Measurements from ENCODE around the gene STMN3.

DNA sequence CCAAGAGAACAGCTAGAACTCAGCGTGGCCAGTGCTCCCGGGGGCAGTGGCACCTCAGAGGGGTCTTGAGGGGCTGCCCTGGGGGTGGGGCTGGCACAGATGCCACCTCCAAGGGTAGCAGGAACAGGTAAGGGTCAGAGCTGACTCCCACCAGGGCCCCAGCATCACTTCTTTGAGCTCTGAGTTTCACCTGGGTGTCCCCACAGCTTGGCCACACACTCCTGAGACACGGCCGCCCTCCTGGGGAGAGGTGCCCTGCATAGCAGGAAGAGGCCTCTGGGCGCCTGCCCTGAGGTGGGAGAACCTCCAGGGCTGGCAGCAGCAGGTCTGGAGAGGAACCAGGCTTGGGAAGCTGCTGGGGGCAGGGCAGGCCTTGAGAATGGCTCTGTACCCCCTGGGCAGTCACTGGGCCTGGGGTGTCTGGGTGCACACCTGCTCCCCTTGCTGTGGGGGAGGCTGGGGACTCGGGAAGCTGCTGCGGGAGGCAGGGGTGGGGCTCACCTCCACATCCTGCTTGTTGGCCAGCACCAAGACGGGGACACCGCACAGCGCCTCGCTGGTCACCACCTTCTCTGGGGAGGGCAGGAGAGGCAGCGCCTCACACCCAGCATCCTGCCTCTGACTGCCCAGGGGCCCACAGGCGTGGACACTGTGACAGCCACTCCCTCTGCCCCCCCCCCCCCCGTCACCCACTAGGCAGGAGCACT, 48.3 kb upstream of the STMN3 start:
- TF ChIP-seq ZNF274 (IDR thresholded peaks at IDR 0.05; ENCODE audit: low read depth, low read length) (no peak), YY1 (IDR thresholded peaks at IDR 0.05; ENCODE audit: insufficient read depth, insufficient read length) (no peak), SUZ12 (IDR thresholded peaks at IDR 0.05; ENCODE audit: extremely low read depth, insufficient read depth, insufficient read length) (no peak)

Measured in NT2/D1 (cell line).